ENCODE results near the gene RICTOR.
"Not testable (repeated sequence)": the region's sequence is repeated elsewhere in the genome, so short reads cannot be mapped to it uniquely, and the experiment has no call there.

RICTOR gene

GRCh38 chr5:39015743-39016586, 58.2 kb downstream of the RICTOR start:
- in situ Hi-C loops (cut with HindIII; ENCODE audit: low pct_ligation_motif_present, low sequenced_read_pairs) = no loop called here
- Histone ChIP-seq H3K27me3 (replicated peaks) (no peaks in the 10 kb centered on the region), H3K36me3 (replicated peaks) (peaks cover 14% of the 10 kb centered on the region), H3K27ac (peak overlapping the region; percentile 97), H3K4me3 (ENCODE audit: low read depth, low read length) (no peak overlapping the region)
- DNase-seq = peak; percentile 66
- no peak for TF ChIP-seq CTCF (IDR thresholded peaks at IDR 0.05; ENCODE audit: low read depth, low read length, missing control alignments)

- Histone ChIP-seq H3K4me3 (ENCODE audit: low read depth, low read length) (no peak overlapping the region), H3K27me3 (replicated peaks) (no peaks in the 10 kb centered on the region), H3K27ac (peak overlapping the region; percentile 97), H3K36me3 (replicated peaks) (peaks cover 14% of the 10 kb centered on the region)
- in situ Hi-C loops (cut with HindIII; ENCODE audit: low pct_ligation_motif_present, low sequenced_read_pairs) = no loop called here
- peak; percentile 93 for DNase-seq
- no peak for TF ChIP-seq CTCF (IDR thresholded peaks at IDR 0.05; ENCODE audit: low read depth, low read length, missing control alignments)
Observed at GRCh38 chr5:39014561-39014960, 59.6 kb downstream of the RICTOR start.

GRCh38 chr5:39013938-39014337, 60.3 kb downstream of the RICTOR start:
- Histone ChIP-seq H3K36me3 (replicated peaks) (peaks cover 13% of the 10 kb centered on the region), H3K27me3 (replicated peaks) (no peaks in the 10 kb centered on the region), H3K27ac (peak overlapping the region; percentile 97), H3K4me3 (ENCODE audit: low read depth, low read length) (no peak overlapping the region)
- DNase-seq = no peak
- TF ChIP-seq CTCF (IDR thresholded peaks at IDR 0.05; ENCODE audit: low read depth, low read length, missing control alignments) = no peak
- in situ Hi-C loops (cut with HindIII; ENCODE audit: low pct_ligation_motif_present, low sequenced_read_pairs) = no loop called here

GRCh38 chr5:39010958-39011357, 63.2 kb downstream of the RICTOR start:
- H3K27ac ChIP-seq; H3K4me3 ChIP-seq (ENCODE audit: low read depth, low read length); H3K36me3 ChIP-seq (replicated peaks); in situ Hi-C loops (cut with HindIII; ENCODE audit: low pct_ligation_motif_present, low sequenced_read_pairs); DNase-seq; H3K27me3 ChIP-seq (replicated peaks): not testable (repeated sequence)

GRCh38 chr5:39009981-39010380, 64.2 kb downstream of the RICTOR start:
- in situ Hi-C loops (cut with HindIII; ENCODE audit: low pct_ligation_motif_present, low sequenced_read_pairs) = no loop called here

GRCh38 chr5:39009280-39009679, 64.9 kb downstream of the RICTOR start:
- Histone ChIP-seq H3K27me3 (replicated peaks) (no peaks in the 10 kb centered on the region), H3K27ac (no peak overlapping the region), H3K4me3 (ENCODE audit: low read depth, low read length) (no peak overlapping the region), H3K36me3 (replicated peaks) (peaks cover 6% of the 10 kb centered on the region)
- TF ChIP-seq CTCF (IDR thresholded peaks at IDR 0.05; ENCODE audit: low read depth, low read length, missing control alignments) = no peak
- in situ Hi-C loops (cut with HindIII; ENCODE audit: low pct_ligation_motif_present, low sequenced_read_pairs) = no loop called here
- no peak for DNase-seq

More at GRCh38 chr5:39009981-39010380, 64.2 kb downstream of the RICTOR start:
- no peaks in the 10 kb centered on the region for H3K27me3 ChIP-seq (replicated peaks)
- H3K27ac ChIP-seq = no peak overlapping the region
- peaks cover 6% of the 10 kb centered on the region for H3K36me3 ChIP-seq (replicated peaks)
- no peak for TF ChIP-seq CTCF (IDR thresholded peaks at IDR 0.05; ENCODE audit: low read depth, low read length, missing control alignments)
- H3K4me3 ChIP-seq (ENCODE audit: low read depth, low read length) = no peak overlapping the region
- DNase-seq = no peak
